GM23338 (cell line): Measurements from ENCODE around the gene RAB43. TPM values are rescaled to one million over a fixed set of nuclear protein-coding genes. Genes with fewer than 3 reads are reported as not detected.

ENCODE experiments used
- ATAC-seq: fragments of 200-7000 bp; cut with Tn5 transposase; 3 replicates; pipeline ENCODE4 v1.9.1; 2020
- DNase-seq: peaks from one replicate; pipeline ENCODE4 v3.0.0-alpha.2; 2015; ENCODE audit warnings: low spot score
- H2AFZ ChIP-seq: fragments of 200-600 bp; sonication (generic); 2 replicates; pipeline ENCODE4 v1.8.0; 2016; ENCODE audit warnings: antibody characterized with exemption, mild to moderate bottlenecking, moderate library complexity
- H3F3A ChIP-seq: fragments of 200-600 bp; sonication (generic); replicated peaks from 2 replicates; pipeline ENCODE4 v1.8.0; 2017; ENCODE audit warnings: antibody characterized with exemption, mixed run types, low read depth
- H3K27ac ChIP-seq: fragments of 200-600 bp; sonication (generic); 2 replicates; pipeline ENCODE4 v1.6.1; 2016; ENCODE audit warnings: low read depth
- H3K27me3 ChIP-seq: fragments of 200-600 bp; sonication (generic); 2 replicates; pipeline ENCODE4 v1.8.0; 2016; ENCODE audit warnings: mild to moderate bottlenecking, mixed run types, moderate library complexity; ENCODE audit not compliant: insufficient read depth
- H3K36me3 ChIP-seq: fragments of 200-600 bp; sonication (generic); 2 replicates; pipeline ENCODE4 v1.8.0; 2016; ENCODE audit warnings: mild to moderate bottlenecking; ENCODE audit not compliant: insufficient read depth
- H3K4me1 ChIP-seq: fragments of 200-600 bp; sonication (generic); 2 replicates; pipeline ENCODE4 v1.8.0; 2016; ENCODE audit warnings: mild to moderate bottlenecking, moderate library complexity; ENCODE audit not compliant: insufficient read depth
- H3K4me2 ChIP-seq: fragments of 200-600 bp; sonication (generic); 2 replicates; pipeline ENCODE4 v1.7.1; 2017; ENCODE audit warnings: mixed run types
- H3K4me3 ChIP-seq: fragments of 200-600 bp; sonication (generic); 2 replicates; pipeline ENCODE4 v1.6.1; 2016; ENCODE audit warnings: mixed run types
- H3K79me2 ChIP-seq: fragments of 200-600 bp; sonication (generic); replicated peaks from 2 replicates; pipeline ENCODE4 v1.8.0; 2017; ENCODE audit warnings: mild to moderate bottlenecking; ENCODE audit not compliant: insufficient read depth
- H3K9me2 ChIP-seq: fragments of 200-600 bp; sonication (generic); 2 replicates; pipeline ENCODE4 v1.8.0; 2017; ENCODE audit not compliant: insufficient read depth
- H4K20me1 ChIP-seq: fragments of 200-600 bp; sonication (generic); replicated peaks from 2 replicates; pipeline ENCODE4 v1.8.0; 2017; ENCODE audit warnings: mild to moderate bottlenecking; ENCODE audit not compliant: insufficient read depth
- H3K27ac Mint-ChIP-seq: 2 replicates; pipeline ENCODE4 v1.8.0; 2020; ENCODE audit warnings: inconsistent platforms, mild to moderate bottlenecking, moderate library complexity, mixed read lengths
- H3K27me3 Mint-ChIP-seq: 3 replicates; pipeline ENCODE4 v1.8.0; 2022; ENCODE audit warnings: low read depth, mild to moderate bottlenecking, moderate library complexity, mixed read lengths, inconsistent platforms; ENCODE audit not compliant: insufficient read depth, poor library complexity
- H3K36me3 Mint-ChIP-seq: 3 replicates; pipeline ENCODE4 v1.8.0; 2021; ENCODE audit warnings: low read depth, mild to moderate bottlenecking, inconsistent platforms, moderate library complexity, mixed read lengths
- H3K4me1 Mint-ChIP-seq: 3 replicates; pipeline ENCODE4 v1.8.0; 2020; ENCODE audit warnings: mild to moderate bottlenecking, inconsistent platforms, mixed read lengths
- H3K4me3 Mint-ChIP-seq: 3 replicates; pipeline ENCODE4 v1.8.0; 2021; ENCODE audit warnings: moderate library complexity, mild to moderate bottlenecking, inconsistent platforms, mixed read lengths
- H3K9me3 Mint-ChIP-seq: 3 replicates; pipeline ENCODE4 v1.8.0; 2020; ENCODE audit warnings: moderate library complexity, mild to moderate bottlenecking, inconsistent platforms, mixed read lengths
- ETS1 ChIP-seq: IDR thresholded peaks from 2 replicates; pipeline ENCODE4 v1.6.1; 2016; ENCODE audit warnings: antibody characterized with exemption
- NANOG ChIP-seq: IDR thresholded peaks from 2 replicates; pipeline ENCODE4 v1.6.1; 2016; ENCODE audit warnings: antibody characterized with exemption, borderline replicate concordance
- POLR2AphosphoS5 ChIP-seq: IDR thresholded peaks from 2 replicates; pipeline ENCODE4 v1.6.1; 2016; ENCODE audit warnings: antibody characterized with exemption, low read depth
- REST ChIP-seq: IDR thresholded peaks from one replicate; pipeline ENCODE4 v1.6.1; 2018; ENCODE audit warnings: antibody characterized with exemption; ENCODE audit not compliant: unreplicated experiment
- STAT1 ChIP-seq: IDR thresholded peaks from one replicate; pipeline ENCODE4 v1.6.1; 2016; ENCODE audit warnings: antibody characterized with exemption; ENCODE audit not compliant: unreplicated experiment
- ZNF462 ChIP-seq: fragments of 250-450 bp; sonication (Bioruptor Pico); IDR thresholded peaks from 2 replicates; pipeline ENCODE4 v1.5.0; 2020; ENCODE audit warnings: mild to moderate bottlenecking, moderate library complexity
- polyA plus RNA-seq: library from polyadenylated mRNA; unstranded; fragments of >200 nt; fragmentation: Nextera tagmentation; extraction: Ambion mirVana; gene quantifications from 2 replicates; pipeline ENCODE4 v1.2.1, GENCODE V29; 2016
- total RNA-seq: library from RNA; depleted of rRNA; stranded (reverse); fragments of >200 nt; shearing (Covaris generic); gene quantifications from 2 replicates; pipeline ENCODE4 v1.2.3, GENCODE V29; 2014

Gene RAB43
- total and polyA plus RNA-seq, 2 experiments from 2014 or later = 5.7 to 37.0 TPM

- H3K4me3 Mint-ChIP-seq = no peak overlapping the region; the same call in 2 of the 3 replicates
- Histone ChIP-seq H3K4me1 (no peaks in the 10 kb centered on the region), H3F3A (no peaks in the 10 kb centered on the region), H3K4me2 (no peak overlapping the region), H4K20me1 (no peaks in the 10 kb centered on the region), H3K4me3 (no peak overlapping the region), H3K27me3 (no peaks in the 10 kb centered on the region), H3K9me2 (no peaks in the 10 kb centered on the region), H2AFZ (no peak overlapping the region), H3K27ac (no peak overlapping the region), H3K36me3 (no peaks in the 10 kb centered on the region), H3K79me2 (no peaks in the 10 kb centered on the region)
- H3K27me3 Mint-ChIP-seq = peaks cover 6% of the 10 kb centered on the region
- H3K36me3 Mint-ChIP-seq = no peaks in the 10 kb centered on the region
- TF ChIP-seq STAT1 = no peak
- TF ChIP-seq NANOG = no peak
- TF ChIP-seq ZNF462 (CRISPR knock-in tag) = no peak
- no peak for TF ChIP-seq REST
- TF ChIP-seq ETS1 = no peak
- no peak for TF ChIP-seq POLR2AphosphoS5
- ATAC-seq (no peak), DNase-seq (no peak)
- H3K27ac Mint-ChIP-seq = no peak overlapping the region
- H3K9me3 Mint-ChIP-seq = no peaks in the 10 kb centered on the region
- H3K4me1 Mint-ChIP-seq = no peaks in the 10 kb centered on the region
Observed at GRCh38 chr3:129082026-129082425, 39.6 kb downstream of the RAB43 start.
